Hepatic stellate cell (primary cell): ENCODE data around the gene IQGAP1.
"Not testable (repeated sequence)": the region's sequence is repeated elsewhere in the genome, so short reads cannot be mapped to it uniquely, and the experiment has no call there.

Experiments
- DNase-seq: peaks from one replicate; pipeline ENCODE4 v3.0.0; 2011; ENCODE audit warnings: low spot score

Gene IQGAP1

DNA sequence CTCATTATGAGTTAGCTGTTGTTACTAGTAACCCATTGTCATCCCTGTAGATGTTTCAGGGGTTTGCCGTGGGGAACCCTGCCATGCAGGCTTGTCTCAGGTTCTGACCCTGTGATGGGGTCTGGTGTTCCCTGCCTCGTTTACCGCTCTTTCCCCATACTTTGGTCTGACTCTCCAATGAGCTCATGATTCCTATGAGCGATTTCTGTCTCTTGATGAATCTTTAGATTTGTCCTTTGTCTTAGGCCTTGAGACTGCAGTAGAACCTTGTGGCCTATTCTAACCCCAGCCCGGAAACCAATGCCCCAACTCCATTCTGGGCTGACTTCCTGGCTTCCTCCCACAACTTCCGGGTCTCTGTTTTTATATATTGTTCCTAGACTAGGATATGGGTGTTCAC is 11.3 kb upstream of the IQGAP1 start:
- no peak for DNase-seq

DNA sequence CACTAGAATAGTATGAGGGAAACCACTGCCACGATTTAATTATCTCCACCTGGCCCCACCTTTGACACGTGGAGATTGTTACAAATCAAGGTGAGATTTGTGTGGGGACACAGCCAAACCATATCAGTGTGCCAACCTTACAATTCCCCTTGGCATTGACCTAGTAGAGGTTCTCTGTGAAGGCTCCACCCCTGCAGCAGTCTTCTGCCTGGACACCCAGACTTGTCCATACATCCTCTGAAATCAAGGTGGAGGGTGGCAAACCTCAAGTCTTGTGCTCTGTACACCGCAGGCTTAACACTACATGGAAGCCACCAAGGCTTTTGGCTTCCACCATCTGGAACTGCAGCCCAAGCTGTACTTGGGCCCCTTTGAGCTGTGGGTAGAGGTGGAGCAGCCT is 8.8 kb upstream of the IQGAP1 start:
- DNase-seq, result no peak

GRCh38 chr15:90381515-90381914 is 6.5 kb upstream of the IQGAP1 start:
- no peak for DNase-seq

- DNase-seq, result no peak
These were observed 5.7 kb upstream of the IQGAP1 start for GRCh38 chr15:90382320-90382719.

DNA sequence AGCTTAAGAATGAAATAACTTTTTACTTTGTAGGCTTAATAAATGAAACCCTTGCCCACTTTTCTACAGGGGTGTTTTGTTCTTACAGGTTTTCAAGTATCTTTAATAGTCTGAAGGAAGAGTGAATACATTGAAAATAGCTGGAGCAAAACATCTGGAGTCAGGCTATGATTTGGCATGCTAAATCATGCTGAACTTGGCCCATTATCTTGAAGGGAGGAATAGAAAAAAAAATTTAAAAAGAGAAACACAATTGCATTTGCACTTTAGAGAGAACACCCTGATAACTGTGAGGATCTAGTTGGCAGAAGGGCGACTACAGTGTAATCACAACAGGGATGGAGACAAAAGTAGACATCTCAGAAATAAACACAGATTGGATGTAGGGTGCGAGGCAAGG is 1.8 kb upstream of the IQGAP1 start:
- DNase-seq, result no peak

DNA sequence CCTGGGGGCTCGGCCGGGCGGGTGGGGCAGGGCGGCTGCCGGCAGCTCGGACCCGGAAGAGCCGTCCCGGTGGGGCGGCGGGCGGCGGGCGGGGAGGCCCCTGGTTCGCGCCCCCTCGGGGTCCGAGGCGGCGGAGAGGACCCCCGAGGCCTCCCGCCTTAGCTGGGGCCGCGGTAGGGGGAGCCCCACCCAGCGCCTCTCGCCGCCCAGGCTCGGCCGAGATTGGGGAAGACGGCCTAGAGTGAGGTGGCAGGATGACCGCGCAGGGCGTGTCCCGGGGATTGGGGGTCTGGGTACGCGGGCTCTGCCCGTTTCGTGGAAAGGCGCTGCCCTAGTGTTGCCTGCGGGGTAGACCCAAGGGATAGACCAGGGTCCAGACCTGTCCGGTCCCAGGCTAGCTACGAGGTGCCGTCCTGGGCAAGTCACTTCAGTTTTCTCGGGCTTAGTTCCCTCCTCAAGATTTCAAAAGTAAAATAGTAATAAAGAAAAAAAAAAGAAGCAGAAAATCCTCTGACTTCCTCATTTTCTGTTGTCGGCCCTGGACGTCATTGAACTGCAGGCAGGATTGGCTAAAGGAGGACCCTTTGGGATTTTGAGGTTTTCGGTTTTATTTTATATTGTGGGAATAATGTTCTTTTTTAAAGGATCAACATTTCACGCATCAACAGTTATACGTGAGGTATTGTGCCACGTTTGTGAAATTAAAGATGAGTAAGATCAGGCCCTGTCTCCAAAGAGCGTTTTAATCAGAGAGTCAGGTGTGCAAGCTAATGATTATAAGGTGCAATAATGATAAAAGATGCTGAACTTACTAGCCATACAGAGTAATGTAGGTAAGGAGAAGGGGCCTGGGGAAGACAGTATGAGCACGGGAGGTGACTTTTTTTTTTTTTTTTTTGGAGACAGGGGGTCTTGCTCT is 679 bp downstream of the IQGAP1 start:
- peak; percentile 66 for DNase-seq

- DNase-seq, result no peak
These were observed 1.5 kb downstream of the IQGAP1 start for GRCh38 chr15:90389513-90389912.

DNA sequence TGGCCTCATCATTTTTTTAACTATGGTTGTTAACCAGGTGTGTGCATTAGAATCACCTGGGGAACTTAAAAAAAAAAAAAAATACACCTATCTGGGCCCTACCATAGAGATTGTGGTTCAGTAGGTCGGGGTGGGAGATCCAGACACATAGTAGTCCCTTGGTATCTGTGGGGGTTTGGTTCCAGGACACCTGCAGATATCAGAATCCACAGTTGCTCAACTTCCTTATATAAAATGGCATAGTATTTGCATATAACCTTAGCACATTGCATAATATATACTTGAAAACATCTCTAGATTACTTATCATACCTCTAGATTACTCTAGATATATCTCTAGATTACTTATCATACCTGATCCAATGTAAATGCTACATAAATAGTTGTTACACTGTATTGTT is 5.0 kb downstream of the IQGAP1 start:
- no peak for DNase-seq

- no peak for DNase-seq
These were observed 6.0 kb downstream of the IQGAP1 start for GRCh38 chr15:90394074-90394473.

DNA sequence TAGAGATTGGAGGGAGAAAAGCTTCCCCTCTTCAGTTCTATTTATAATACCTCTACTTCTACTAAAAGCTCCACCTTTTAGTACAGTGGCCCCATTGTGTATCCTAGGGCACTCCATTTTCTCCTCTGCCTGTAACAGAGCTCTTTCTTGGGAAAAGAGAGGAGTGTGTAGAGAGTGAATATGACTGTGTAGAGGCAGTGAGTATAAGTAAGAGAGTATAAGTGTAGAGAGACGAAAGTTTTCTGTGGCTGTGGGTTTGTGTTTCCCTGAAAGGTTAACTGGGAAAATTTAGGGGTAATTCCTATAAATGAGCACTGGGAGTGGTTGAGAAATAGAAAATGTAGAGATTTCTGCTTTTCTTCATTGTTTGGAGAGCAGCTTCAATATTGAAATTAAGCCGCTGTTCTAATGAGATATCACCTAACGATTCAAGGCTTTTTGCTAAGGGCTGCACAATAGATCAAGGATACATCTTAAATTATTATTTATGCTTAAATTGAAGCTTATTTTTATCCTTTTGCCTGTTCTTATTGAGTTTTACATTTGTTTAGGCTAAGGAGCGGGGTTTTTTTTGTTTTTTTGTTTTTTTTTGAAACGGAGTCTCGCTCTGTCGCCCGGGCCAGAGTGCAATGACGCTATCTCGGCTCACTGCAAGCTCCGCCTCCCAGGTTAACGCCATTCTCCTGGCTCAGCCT is 6.9 kb downstream of the IQGAP1 start:
- no peak for DNase-seq

- DNase-seq, result no peak
These were observed 8.3 kb downstream of the IQGAP1 start for GRCh38 chr15:90396321-90396720.

DNA sequence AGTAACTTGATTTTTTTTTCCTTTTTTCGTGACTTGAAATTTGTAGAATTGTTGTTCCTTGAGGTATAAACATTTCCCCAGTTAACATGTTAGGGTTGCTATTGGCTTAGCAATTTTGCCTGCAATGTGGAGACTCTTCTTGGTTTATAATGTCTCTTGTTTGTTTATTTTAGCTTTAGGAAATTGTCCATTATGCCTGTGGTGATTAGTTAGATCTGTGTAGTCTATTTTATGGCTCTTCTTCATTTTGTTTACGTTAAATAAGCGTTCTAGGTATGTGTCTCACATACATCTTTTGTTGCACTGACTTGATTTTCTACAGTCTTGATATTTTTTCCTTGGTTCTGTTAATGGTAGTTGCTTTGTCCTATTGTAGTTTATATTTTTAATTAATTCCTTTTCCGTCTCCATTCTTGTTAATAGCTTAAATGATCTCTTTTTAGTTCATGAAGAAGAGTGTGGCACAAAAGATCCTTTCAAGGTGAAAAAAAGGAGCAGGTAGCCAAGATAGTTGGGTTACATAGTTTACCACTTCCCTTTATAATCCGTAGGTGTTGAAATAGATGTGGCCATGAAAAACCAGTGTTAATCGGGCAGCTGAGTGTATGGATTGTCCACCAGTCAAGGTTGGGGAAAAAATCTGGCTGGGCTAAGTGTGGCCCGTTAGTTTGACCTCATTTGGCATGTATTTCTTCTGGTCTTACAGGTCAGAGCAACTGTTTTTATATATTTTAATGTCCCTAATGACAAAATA is 12.1 kb downstream of the IQGAP1 start:
- DNase-seq, result no peak

DNA sequence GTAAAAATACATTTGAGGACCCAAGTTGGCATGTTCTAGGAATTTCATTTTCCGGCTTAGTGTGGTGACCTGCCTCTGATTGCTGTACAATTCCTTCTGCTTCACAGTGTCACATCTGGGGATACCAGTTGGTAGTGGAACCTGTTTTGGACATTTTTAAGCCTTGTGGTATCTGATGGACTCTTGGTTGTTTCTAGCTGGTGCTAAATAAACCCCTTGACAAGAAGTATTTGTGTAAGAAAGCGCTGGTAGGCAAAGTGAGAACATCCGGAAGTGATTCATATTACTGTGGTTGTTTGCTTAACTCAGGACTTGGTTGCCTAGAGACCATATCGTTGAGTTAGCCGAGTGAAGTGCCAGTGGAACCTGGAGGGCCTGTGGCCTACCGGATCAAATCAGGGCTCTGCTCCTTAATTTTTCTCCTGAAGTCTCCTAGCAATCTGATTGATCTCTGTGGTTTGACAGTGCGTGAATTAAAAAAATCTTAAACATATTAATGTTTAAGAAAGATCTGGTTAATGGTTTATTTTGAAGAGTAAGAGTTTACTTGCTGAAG is 12.8 kb downstream of the IQGAP1 start:
- peak; percentile 80 for DNase-seq

DNA sequence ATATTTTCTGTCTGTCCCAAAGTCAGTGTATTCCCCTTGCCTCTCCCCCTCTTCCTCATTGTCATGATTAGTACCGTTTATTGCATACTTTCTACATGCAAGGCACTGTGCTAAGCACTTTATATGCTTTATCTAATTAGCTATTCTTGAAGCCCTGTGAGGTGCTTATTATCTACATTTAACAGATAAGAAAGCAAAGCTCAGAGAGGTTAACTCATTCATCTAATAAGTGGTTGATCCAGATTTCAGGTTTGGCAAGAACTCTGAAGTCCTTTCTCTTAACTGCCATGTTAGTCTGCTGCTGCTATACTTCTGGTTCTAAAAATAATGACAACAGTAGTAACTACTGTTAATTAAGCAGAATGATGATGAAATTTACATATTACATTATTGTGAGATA is 13.5 kb downstream of the IQGAP1 start:
- DNase-seq, result no peak

- DNase-seq, result peak; percentile 50
These were observed 14.2 kb downstream of the IQGAP1 start for GRCh38 chr15:90402223-90402622.

DNA sequence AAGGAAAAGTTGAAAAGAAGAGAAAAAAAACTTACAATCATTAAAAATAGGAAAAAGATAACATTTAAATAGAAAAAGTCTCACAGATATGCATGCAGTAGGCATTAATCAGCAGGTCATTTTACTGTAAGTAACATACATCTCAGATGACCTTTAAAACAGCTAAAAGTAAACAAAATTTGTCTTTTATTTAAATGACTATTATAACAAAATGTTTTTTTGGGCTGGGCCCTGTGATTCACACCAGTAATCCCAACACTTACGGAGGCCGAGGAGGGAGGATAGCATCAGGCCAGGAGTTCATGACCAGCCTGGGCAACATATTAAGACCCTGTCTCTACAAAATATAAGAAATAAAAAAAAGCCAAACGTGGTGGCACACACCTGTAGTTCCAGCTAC is 14.7 kb downstream of the IQGAP1 start:
- no peak for DNase-seq

GRCh38 chr15:90405055-90405607 is 17.1 kb downstream of the IQGAP1 start:
- DNase-seq, result no peak

GRCh38 chr15:90407336-90407735 is 19.3 kb downstream of the IQGAP1 start:
- no peak for DNase-seq

- DNase-seq, result no peak
These were observed 19.9 kb downstream of the IQGAP1 start for GRCh38 chr15:90407871-90408317.

- DNase-seq, result no peak
These were observed 20.6 kb downstream of the IQGAP1 start for GRCh38 chr15:90408657-90409056.

- not testable (repeated sequence) for DNase-seq
These were observed 21.5 kb downstream of the IQGAP1 start for GRCh38 chr15:90409587-90409986.

DNA sequence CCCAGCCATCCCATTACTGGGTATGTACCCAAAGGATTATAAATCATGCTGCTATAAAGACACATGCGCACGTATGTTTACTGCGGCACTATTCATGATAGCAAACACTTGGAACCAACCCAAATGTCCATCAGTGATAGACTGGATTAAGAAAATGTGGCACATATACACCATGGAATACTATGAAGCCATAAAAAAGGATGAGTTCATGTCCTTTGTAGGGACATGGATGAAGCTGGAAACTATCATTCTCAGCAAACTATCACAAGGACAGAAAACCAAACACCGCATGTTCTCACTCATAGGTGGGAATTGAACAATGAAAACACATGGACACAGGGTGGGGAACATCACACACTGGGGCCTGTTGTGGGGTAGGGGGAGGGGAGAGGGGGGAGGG is 22.3 kb downstream of the IQGAP1 start:
- not testable (repeated sequence) for DNase-seq
